Trophoblast cell (in vitro differentiated cells and primary cell): ENCODE measurements around the gene MS4A8.

Experiments
- DNase-seq, 2 donors: peaks; one replicate each; pipeline ENCODE4 v3.0.0-alpha.2; 2016
- H2AFZ ChIP-seq: 2 replicates; pipeline ENCODE4 v1.6.1; 2013; ENCODE audit warnings: low read length, moderate library complexity, mild to moderate bottlenecking; ENCODE audit not compliant: insufficient read depth, poor library complexity
- H2AK5ac ChIP-seq: 2 replicates; pipeline ENCODE4 v1.6.1; 2013; ENCODE audit warnings: mild to moderate bottlenecking, low read length
- H2BK120ac ChIP-seq: 2 replicates; pipeline ENCODE4 v1.6.1; 2013; ENCODE audit warnings: low read length, mild to moderate bottlenecking, moderate library complexity; ENCODE audit not compliant: insufficient read depth, poor library complexity
- H2BK12ac ChIP-seq: 2 replicates; pipeline ENCODE4 v1.6.1; 2013; ENCODE audit warnings: mild to moderate bottlenecking, low read length, moderate library complexity
- H2BK5ac ChIP-seq: 2 replicates; pipeline ENCODE4 v1.6.1; 2013; ENCODE audit warnings: low read length, low read depth, moderate library complexity, mild to moderate bottlenecking; ENCODE audit not compliant: poor library complexity
- H3K14ac ChIP-seq: 2 replicates; pipeline ENCODE4 v1.6.1; 2013; ENCODE audit warnings: mild to moderate bottlenecking, low read length
- H3K18ac ChIP-seq: 2 replicates; pipeline ENCODE4 v1.6.1; 2013; ENCODE audit warnings: mild to moderate bottlenecking, low read length
- H3K23ac ChIP-seq: 2 replicates; pipeline ENCODE4 v1.6.1; 2013; ENCODE audit warnings: low read length
- H3K27ac ChIP-seq: 2 replicates; pipeline ENCODE4 v1.5.1; 2013; ENCODE audit warnings: low read depth, mild to moderate bottlenecking, inconsistent platforms, low read length, moderate library complexity
- H3K27me3 ChIP-seq: 2 replicates; pipeline ENCODE4 v1.6.1; 2013; ENCODE audit warnings: inconsistent platforms, mild to moderate bottlenecking, low read length, moderate library complexity; ENCODE audit not compliant: insufficient read depth
- H3K36me3 ChIP-seq, 2 experiments: 1 replicate in 1 of 2; 2 replicates in 1 of 2; pipeline ENCODE4 v1.6.1; 2013; ENCODE audit warnings: low read length in 2 of 2, mild to moderate bottlenecking in 2 of 2, moderate library complexity in 1 of 2; ENCODE audit not compliant: insufficient read depth in 2 of 2, control insufficient read depth in 1 of 2
- H3K4ac ChIP-seq: 2 replicates; pipeline ENCODE4 v1.6.1; 2013; ENCODE audit warnings: low read depth, mild to moderate bottlenecking, low read length, moderate library complexity
- H3K4me1 ChIP-seq, 2 experiments: 1 replicate in 1 of 2; 2 replicates in 1 of 2; pipeline ENCODE4 v1.6.1; 2013; ENCODE audit warnings: low read length in 2 of 2, mild to moderate bottlenecking in 2 of 2, moderate library complexity in 1 of 2; ENCODE audit not compliant: insufficient read depth in 2 of 2, control insufficient read depth in 1 of 2
- H3K4me2 ChIP-seq: 2 replicates; pipeline ENCODE4 v1.6.1; 2013; ENCODE audit warnings: inconsistent platforms, mild to moderate bottlenecking, low read length, moderate library complexity
- H3K4me3 ChIP-seq: 2 replicates; pipeline ENCODE4 v1.5.1; 2013; ENCODE audit warnings: mild to moderate bottlenecking, low read depth, low read length, inconsistent platforms
- H3K79me1 ChIP-seq: one replicate; pipeline ENCODE4 v1.6.1; 2013; ENCODE audit warnings: low read length
- H3K79me2 ChIP-seq: 2 replicates; pipeline ENCODE4 v1.6.1; 2013; ENCODE audit warnings: low read length, mild to moderate bottlenecking; ENCODE audit not compliant: control insufficient read depth, insufficient read depth, poor library complexity
- H3K9ac ChIP-seq: 2 replicates; pipeline ENCODE4 v1.6.1; 2013; ENCODE audit warnings: mild to moderate bottlenecking, low read length
- H3K9me3 ChIP-seq: 2 replicates; pipeline ENCODE4 v1.6.1; 2013; ENCODE audit warnings: low read depth, mild to moderate bottlenecking, control low read depth, inconsistent platforms, low read length; ENCODE audit not compliant: insufficient read depth
- H4K12ac ChIP-seq: 2 replicates; pipeline ENCODE4 v1.6.1; 2013; ENCODE audit warnings: low read depth, mild to moderate bottlenecking, low read length, moderate library complexity
- H4K8ac ChIP-seq: 2 replicates; pipeline ENCODE4 v1.6.1; 2013; ENCODE audit warnings: low read depth, mild to moderate bottlenecking, low read length, moderate library complexity
- H4K91ac ChIP-seq: one replicate; pipeline ENCODE4 v1.6.1; 2013; ENCODE audit warnings: low read depth, mild to moderate bottlenecking, low read length, moderate library complexity
- WGBS: extraction: QIAGEN DNeasy Blood & Tissue Kit; methylation state at CpG from one replicate; pipeline ENCODE4 v1.1.7; 2013; ENCODE audit warnings: missing lambda C conversion rate; ENCODE audit not compliant: insufficient read length, insufficient coverage; ENCODE audit errors: extremely low coverage; 5-methylcytosine and 5-hydroxymethylcytosine counted together

MS4A8 gene

DNA sequence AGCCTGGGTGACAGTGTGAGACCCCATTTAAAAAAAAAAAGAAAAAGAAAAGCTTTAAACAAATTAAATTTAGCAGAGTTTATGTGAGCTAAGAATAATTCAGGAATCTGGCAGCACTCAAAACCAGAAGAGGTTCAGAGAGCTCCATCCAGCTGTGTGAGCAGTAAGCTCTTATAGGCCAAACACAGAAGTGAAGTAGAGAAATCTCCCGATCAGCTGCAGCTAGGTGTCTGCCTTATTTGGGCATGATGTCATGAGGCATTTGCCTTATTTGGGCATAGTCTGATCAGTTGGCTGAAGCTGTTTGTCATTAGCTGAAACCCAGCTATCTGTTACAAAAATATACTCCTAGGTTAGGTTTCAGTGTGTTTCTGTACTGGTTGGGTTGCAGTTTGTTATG lies 65.5 kb downstream of the MS4A8 start:
- Histone ChIP-seq H3K4me3 (no peak overlapping the region), H3K36me3 (no peaks in the 10 kb centered on the region), H3K9ac (no peak overlapping the region), H2BK5ac (no peak overlapping the region), H3K14ac (no peak overlapping the region), H3K18ac (no peak overlapping the region), H3K4me2 (no peak overlapping the region), H3K27me3 (no peaks in the 10 kb centered on the region), H3K27ac (no peak overlapping the region), H2BK120ac (no peak overlapping the region), H2AK5ac (no peak overlapping the region), H3K23ac (no peak overlapping the region), H3K79me1 (peaks cover 3% of the 10 kb centered on the region), H2BK12ac (no peak overlapping the region), H4K12ac (no peak overlapping the region), H3K79me2 (no peaks in the 10 kb centered on the region), H4K91ac (no peak overlapping the region), H4K8ac (no peak overlapping the region), H2AFZ (no peak overlapping the region), H3K4ac (no peak overlapping the region), H3K9me3 (no peaks in the 10 kb centered on the region), H3K4me1 (peaks cover 2 to 4% of the 10 kb centered on the region in 2 experiments)
- WGBS, result no CpG with 5 or more reads among the region's 1 CpG
- DNase-seq, result peak in 1 of 2 donors; percentile 36

DNA sequence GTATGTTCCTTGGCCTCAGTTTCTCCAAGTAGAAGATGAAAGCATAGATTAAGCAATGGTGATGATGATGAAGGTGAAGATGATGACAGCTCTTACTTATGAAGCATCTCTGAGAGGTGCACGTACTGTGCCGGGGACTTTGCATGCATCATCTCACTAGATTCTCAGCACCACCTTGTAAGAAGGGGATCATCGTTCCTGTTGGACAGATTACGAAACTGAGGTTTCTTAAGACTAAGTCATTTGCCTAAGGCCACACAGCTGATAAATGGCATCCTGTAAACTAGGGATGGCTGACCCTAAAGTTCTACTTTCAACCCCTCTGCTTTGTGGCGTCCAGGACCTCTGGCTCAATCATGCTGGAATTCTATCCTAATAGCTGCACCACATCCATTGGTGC lies 65.9 kb downstream of the MS4A8 start:
- Histone ChIP-seq H3K4ac (no peak overlapping the region), H4K12ac (no peak overlapping the region), H2BK5ac (peak overlapping the region; percentile 17), H3K36me3 (no peaks in the 10 kb centered on the region), H3K14ac (no peak overlapping the region), H3K9ac (no peak overlapping the region), H2AFZ (no peak overlapping the region), H3K27me3 (no peaks in the 10 kb centered on the region), H2BK120ac (no peak overlapping the region), H3K9me3 (no peaks in the 10 kb centered on the region), H3K4me2 (no peak overlapping the region), H3K79me1 (peaks cover 3% of the 10 kb centered on the region), H2BK12ac (no peak overlapping the region), H3K23ac (no peak overlapping the region), H3K79me2 (no peaks in the 10 kb centered on the region), H4K8ac (no peak overlapping the region), H3K18ac (no peak overlapping the region), H3K27ac (peak overlapping the region; percentile 11), H4K91ac (peak overlapping the region; percentile 30), H3K4me3 (no peak overlapping the region), H2AK5ac (no peak overlapping the region), H3K4me1 (peaks cover 2 to 4% of the 10 kb centered on the region in 2 experiments)
- no CpG with 5 or more reads among the region's 5 CpGs for WGBS
- peak; percentile 78 to 91 for DNase-seq
